ENCODE data around the gene ATP6V0C. TPM values are rescaled to one million over a fixed set of nuclear protein-coding genes. Genes with fewer than 3 reads are reported as not detected.
"Not testable (repeated sequence)": the region's sequence is repeated elsewhere in the genome, so short reads cannot be mapped to it uniquely, and the experiment has no call there.

Gene ATP6V0C
- total and polyA plus RNA-seq, 7 donors = 116 to 241 (median 177) TPM

- H3K4me1 ChIP-seq; DNase-seq; H3K27me3 ChIP-seq (ENCODE audit: insufficient read depth in 3 of 3, low read length in 2 of 3); H3K4me3 ChIP-seq; H3K36me3 ChIP-seq (ENCODE audit: insufficient read depth in 1 of 2, low read depth in 1 of 2); intact Hi-C loops (cut with DNase I); H3K27ac ChIP-seq; H3K9me3 ChIP-seq: not testable (repeated sequence)
- ATAC-seq = peak in 3 of 4 donors; percentile 31 to 58 (median 57)
- no CpG with 5 or more reads among the region's 14 CpGs for WGBS, 3 donors
Observed at GRCh38 chr16:2550283-2550878, 36.6 kb downstream of the ATP6V0C start.

- 72 to 76% (median 75%) methylated on average over 10 to 11 of the region's 17 CpGs for WGBS, 3 donors
- intact Hi-C loops (cut with DNase I); H3K4me3 ChIP-seq; H3K27ac ChIP-seq; H3K4me1 ChIP-seq; H3K36me3 ChIP-seq (ENCODE audit: insufficient read depth in 1 of 2, low read depth in 1 of 2); H3K27me3 ChIP-seq (ENCODE audit: insufficient read depth in 3 of 3, low read length in 2 of 3); H3K9me3 ChIP-seq; ATAC-seq: not testable (repeated sequence)
- peak in 1 of 2 donors; percentile 14 for DNase-seq
Observed at GRCh38 chr16:2551420-2551889, 37.7 kb downstream of the ATP6V0C start.

GRCh38 chr16:2554709-2555425, 41.1 kb downstream of the ATP6V0C start:
- H3K36me3 ChIP-seq (ENCODE audit: insufficient read depth in 1 of 2, low read depth in 1 of 2); H3K9me3 ChIP-seq; H3K27me3 ChIP-seq (ENCODE audit: insufficient read depth in 3 of 3, low read length in 2 of 3); H3K27ac ChIP-seq; H3K4me3 ChIP-seq; H3K4me1 ChIP-seq; DNase-seq; intact Hi-C loops (cut with DNase I): not testable (repeated sequence)
- peak in 1 of 4 donors; percentile 41 for ATAC-seq
- WGBS, 3 donors = no CpG with 5 or more reads among the region's 13 CpGs

GRCh38 chr16:2557150-2557549, 43.4 kb downstream of the ATP6V0C start:
- intact Hi-C loops (cut with DNase I) = not testable (repeated sequence)

GRCh38 chr16:2560131-2560797, 46.5 kb downstream of the ATP6V0C start:
- WGBS, 3 donors = 63 to 87% (median 75%) methylated on average over 6 to 9 of the region's 17 CpGs
- H3K36me3 ChIP-seq (ENCODE audit: insufficient read depth in 1 of 2, low read depth in 1 of 2); H3K27ac ChIP-seq; H3K4me1 ChIP-seq; H3K9me3 ChIP-seq; H3K27me3 ChIP-seq (ENCODE audit: insufficient read depth in 3 of 3, low read length in 2 of 3); H3K4me3 ChIP-seq; intact Hi-C loops (cut with DNase I): not testable (repeated sequence)
- ATAC-seq (peak in 1 of 4 donors; percentile 2), DNase-seq (peak in 1 of 2 donors; percentile 12)

More at GRCh38 chr16:2557150-2557549, 43.4 kb downstream of the ATP6V0C start:
- WGBS, 3 donors = 38 to 65% methylated on average over 4 to 6 of the region's 15 CpGs; no CpG with 5 or more reads in 1 of the 3 donors
- H3K27me3 ChIP-seq (ENCODE audit: insufficient read depth in 3 of 3, low read length in 2 of 3); H3K4me1 ChIP-seq; H3K4me3 ChIP-seq; H3K36me3 ChIP-seq (ENCODE audit: insufficient read depth in 1 of 2, low read depth in 1 of 2); H3K27ac ChIP-seq; H3K9me3 ChIP-seq: not testable (repeated sequence)
- peak; percentile 48 to 75 (median 64) for ATAC-seq
- peak in 1 of 2 donors; percentile 67 for DNase-seq

GRCh38 chr16:2560798-2561133, 47.0 kb downstream of the ATP6V0C start:
- WGBS, 3 donors = 5 to 20% (median 20%) methylated on average over 1 to 2 of the region's 4 CpGs
- H3K9me3 ChIP-seq; H3K4me3 ChIP-seq; H3K27ac ChIP-seq; H3K36me3 ChIP-seq (ENCODE audit: insufficient read depth in 1 of 2, low read depth in 1 of 2); intact Hi-C loops (cut with DNase I); H3K4me1 ChIP-seq; H3K27me3 ChIP-seq (ENCODE audit: insufficient read depth in 3 of 3, low read length in 2 of 3): not testable (repeated sequence)
- ATAC-seq = peak; percentile 69 to 87 (median 84)
- peak; percentile 55 to 85 for DNase-seq
- TF ChIP-seq CTCF (IDR thresholded peaks at IDR 0.05) = peak; percentile 50

GRCh38 chr16:2567506-2567905, 53.8 kb downstream of the ATP6V0C start:
- ATAC-seq; H3K27me3 ChIP-seq (ENCODE audit: insufficient read depth in 3 of 3, low read length in 2 of 3); intact Hi-C loops (cut with DNase I); H3K4me3 ChIP-seq; H3K36me3 ChIP-seq (ENCODE audit: insufficient read depth in 1 of 2, low read depth in 1 of 2); H3K27ac ChIP-seq; DNase-seq; H3K4me1 ChIP-seq; H3K9me3 ChIP-seq: not testable (repeated sequence)
- no CpG with 5 or more reads among the region's 6 CpGs for whole genome bisulfite sequencing, 3 donors

GRCh38 chr16:2568573-2568972, 54.8 kb downstream of the ATP6V0C start:
- H3K27ac ChIP-seq; H3K27me3 ChIP-seq (ENCODE audit: insufficient read depth in 3 of 3, low read length in 2 of 3); H3K36me3 ChIP-seq (ENCODE audit: insufficient read depth in 1 of 2, low read depth in 1 of 2); H3K9me3 ChIP-seq; H3K4me1 ChIP-seq; DNase-seq; intact Hi-C loops (cut with DNase I); H3K4me3 ChIP-seq: not testable (repeated sequence)
- peak; percentile 88 to 93 (median 92) for ATAC-seq
- no CpG with 5 or more reads among the region's 11 CpGs for WGBS, 3 donors
